Mucosa of rectum (tissue), 2 donors: ENCODE data around the gene NR4A2.

Experiments used
- H3K27ac ChIP-seq, 2 donors: one replicate each; pipeline ENCODE4 v1.7.0; 2013; ENCODE audit warnings: inconsistent platforms in 2 of 2, low read depth in 2 of 2, low read length in 2 of 2
- H3K27me3 ChIP-seq, 2 donors: one replicate each; pipeline ENCODE4 v1.7.0; 2013; ENCODE audit warnings: low read length in 2 of 2; ENCODE audit not compliant: control insufficient read depth in 2 of 2, insufficient read depth in 2 of 2
- H3K36me3 ChIP-seq, 2 donors: one replicate each; pipeline ENCODE4 v1.7.0; 2013; ENCODE audit warnings: low read length in 2 of 2; ENCODE audit not compliant: control insufficient read depth in 2 of 2, insufficient read depth in 2 of 2
- H3K4me1 ChIP-seq, 2 donors: one replicate each; pipeline ENCODE4 v1.7.0; 2013; ENCODE audit warnings: low read length in 2 of 2, mild to moderate bottlenecking in 1 of 2; ENCODE audit not compliant: control insufficient read depth in 2 of 2, insufficient read depth in 2 of 2
- H3K4me3 ChIP-seq, 2 donors: one replicate each; pipeline ENCODE4 v1.7.0; 2013; ENCODE audit warnings: low read length in 2 of 2
- H3K9ac ChIP-seq, 2 donors: one replicate each; pipeline ENCODE4 v1.7.0; 2013; ENCODE audit warnings: low read length in 2 of 2, low read depth in 1 of 2, mild to moderate bottlenecking in 1 of 2
- H3K9me3 ChIP-seq, 2 donors: one replicate each; pipeline ENCODE4 v1.7.0; 2013; ENCODE audit warnings: low read length in 2 of 2; ENCODE audit not compliant: control insufficient read depth in 2 of 2
- donor health status: healthy.
- donor health status: Normal muscosa, but diverticular disease.

Gene NR4A2

GRCh38 chr2:156340377-156340776 is 7.9 kb upstream of the NR4A2 start:
- Histone ChIP-seq H3K27ac (peak overlapping the region; percentile 100), H3K36me3 (no peaks in the 10 kb centered on the region), H3K4me1 (peaks cover 33 to 36% of the 10 kb centered on the region in 2 donors), H3K4me3 (peak overlapping the region in 1 of 2 donors; percentile 34), H3K9me3 (no peaks in the 10 kb centered on the region), H3K27me3 (no peaks in the 10 kb centered on the region), H3K9ac (peak overlapping the region in 1 of 2 donors; percentile 100)

DNA sequence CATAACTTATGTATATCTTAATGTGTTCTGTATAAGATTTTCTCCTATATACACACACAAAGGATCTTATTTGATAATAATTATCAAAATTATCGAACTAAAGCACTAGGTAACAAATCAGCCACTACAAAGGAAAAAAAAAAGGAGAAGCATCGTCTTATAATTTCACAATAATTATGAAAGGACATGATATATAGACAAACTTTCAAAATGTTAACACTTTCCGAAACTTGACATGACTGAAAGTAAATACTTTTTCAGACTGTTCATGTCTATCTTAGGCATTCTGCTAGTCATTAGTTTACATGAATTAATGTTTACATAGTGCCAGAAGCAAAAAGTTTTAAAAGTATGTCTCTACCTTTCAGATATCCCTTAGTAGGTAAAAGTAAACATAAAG is 7.3 kb upstream of the NR4A2 start:
- Histone ChIP-seq H3K4me3 (no peak overlapping the region), H3K27me3 (no peaks in the 10 kb centered on the region), H3K9ac (peak overlapping the region in 1 of 2 donors; percentile 40), H3K9me3 (no peaks in the 10 kb centered on the region), H3K36me3 (no peaks in the 10 kb centered on the region), H3K27ac (peak overlapping the region; percentile 57 to 100), H3K4me1 (peaks cover 33 to 38% of the 10 kb centered on the region in 2 donors)

GRCh38 chr2:156339110-156339847 is 6.8 kb upstream of the NR4A2 start:
- peak overlapping the region; percentile 28 to 44 for H3K9ac ChIP-seq
- no peaks in the 10 kb centered on the region for H3K36me3 ChIP-seq
- H3K4me1 ChIP-seq = peaks cover 33 to 40% of the 10 kb centered on the region in 2 donors
- no peaks in the 10 kb centered on the region for H3K9me3 ChIP-seq
- H3K27me3 ChIP-seq = no peaks in the 10 kb centered on the region
- peak overlapping the region; percentile 74 to 82 for H3K27ac ChIP-seq
- peak overlapping the region in 1 of 2 donors; percentile 32 for H3K4me3 ChIP-seq

DNA sequence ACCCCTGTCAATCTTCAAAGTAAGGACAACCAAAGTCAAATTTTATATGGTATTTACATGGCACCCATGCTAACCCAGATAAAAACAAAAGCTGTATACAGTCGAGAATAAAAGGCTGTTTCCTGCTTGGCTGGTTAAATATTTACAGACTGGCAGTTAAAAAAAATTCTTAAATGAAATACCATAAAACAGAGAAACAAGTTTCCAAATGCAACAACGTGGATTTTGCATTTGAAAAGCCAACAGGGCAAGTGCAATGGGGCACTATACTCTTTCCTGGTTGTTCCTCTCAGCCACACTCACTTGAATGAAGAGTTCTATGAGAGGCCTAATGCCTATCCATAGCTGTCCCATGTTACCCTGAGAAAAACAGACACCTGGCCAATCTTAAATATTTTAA is 6.1 kb upstream of the NR4A2 start:
- Histone ChIP-seq H3K9me3 (no peaks in the 10 kb centered on the region), H3K27ac (peak overlapping the region; percentile 74 to 82)

GRCh38 chr2:156334496-156335478 is 2.3 kb upstream of the NR4A2 start:
- H3K36me3 ChIP-seq = peaks cover 0 to under 1% of the 10 kb centered on the region in 2 donors
- H3K27me3 ChIP-seq = peaks cover 0 to 2% of the 10 kb centered on the region in 2 donors
- H3K9ac ChIP-seq = peak overlapping the region; percentile 80 to 97
- peak overlapping the region; percentile 98 to 99 for H3K27ac ChIP-seq
- peak overlapping the region; percentile 83 to 91 for H3K4me3 ChIP-seq
- H3K9me3 ChIP-seq = no peaks in the 10 kb centered on the region
- peaks cover 26 to 29% of the 10 kb centered on the region in 2 donors for H3K4me1 ChIP-seq

More for the DNA sequence above, 6.1 kb upstream of the NR4A2 start:
- Histone ChIP-seq H3K9ac (peak overlapping the region; percentile 28 to 44), H3K27me3 (no peaks in the 10 kb centered on the region), H3K36me3 (no peaks in the 10 kb centered on the region), H3K4me3 (peak overlapping the region; percentile 31 to 32), H3K4me1 (peaks cover 33 to 40% of the 10 kb centered on the region in 2 donors)

- Histone ChIP-seq H3K9ac (peak overlapping the region; percentile 91 to 97), H3K36me3 (peaks cover 0 to 3% of the 10 kb centered on the region in 2 donors), H3K9me3 (no peaks in the 10 kb centered on the region), H3K4me1 (peaks cover 19 to 24% of the 10 kb centered on the region in 2 donors), H3K27me3 (peaks cover 0 to 3% of the 10 kb centered on the region in 2 donors), H3K4me3 (peak overlapping the region; percentile 83 to 91), H3K27ac (peak overlapping the region; percentile 98 to 99)
These were observed 1.5 kb upstream of the NR4A2 start for GRCh38 chr2:156333951-156334495.

GRCh38 chr2:156333274-156333950 is 891 bp upstream of the NR4A2 start:
- Histone ChIP-seq H3K4me3 (peak overlapping the region; percentile 83 to 91), H3K4me1 (peaks cover 15 to 20% of the 10 kb centered on the region in 2 donors), H3K36me3 (peaks cover 0 to 3% of the 10 kb centered on the region in 2 donors), H3K9ac (peak overlapping the region; percentile 91 to 97), H3K27me3 (peaks cover 0 to 3% of the 10 kb centered on the region in 2 donors), H3K27ac (peak overlapping the region; percentile 98 to 99), H3K9me3 (no peaks in the 10 kb centered on the region)

GRCh38 chr2:156332284-156332533 is 312 bp downstream of the NR4A2 start:
- Histone ChIP-seq H3K4me3 (peak overlapping the region; percentile 83 to 91), H3K9me3 (no peaks in the 10 kb centered on the region), H3K27ac (peak overlapping the region; percentile 98 to 99), H3K27me3 (peaks cover 0 to 3% of the 10 kb centered on the region in 2 donors), H3K4me1 (peaks cover 15% of the 10 kb centered on the region in 2 donors), H3K36me3 (peaks cover 0 to 8% of the 10 kb centered on the region in 2 donors), H3K9ac (peak overlapping the region; percentile 91 to 97)

GRCh38 chr2:156331572-156332283 is 793 bp downstream of the NR4A2 start:
- Histone ChIP-seq H3K9ac (peak overlapping the region; percentile 91 to 97), H3K27me3 (peaks cover 0 to 3% of the 10 kb centered on the region in 2 donors), H3K4me3 (peak overlapping the region; percentile 83 to 91), H3K36me3 (peaks cover 0 to 9% of the 10 kb centered on the region in 2 donors), H3K4me1 (peaks cover 15% of the 10 kb centered on the region in 2 donors), H3K27ac (peak overlapping the region; percentile 98 to 99), H3K9me3 (no peaks in the 10 kb centered on the region)
